Subcutaneous abdominal adipose tissue (tissue), 5 donors: ENCODE results near the gene CLEC9A.
A peak's percentile ranks its signal among the peaks of the same experiment; 100 is the strongest.

Experiments
- H3K27ac ChIP-seq: one replicate; pipeline ENCODE4 v1.7.0; 2013; ENCODE audit warnings: low read depth, mild to moderate bottlenecking, inconsistent platforms, low read length, moderate library complexity
- H3K27me3 ChIP-seq, 5 donors: one replicate each; pipeline ENCODE4 v1.7.0; 2013; ENCODE audit warnings: low read length in 5 of 5, inconsistent platforms in 1 of 5; ENCODE audit not compliant: control insufficient read depth in 5 of 5, insufficient read depth in 4 of 5
- H3K36me3 ChIP-seq, 5 donors: one replicate each; pipeline ENCODE4 v1.7.0; 2013; ENCODE audit warnings: low read length in 5 of 5; ENCODE audit not compliant: control insufficient read depth in 5 of 5, insufficient read depth in 5 of 5
- H3K4me1 ChIP-seq, 5 donors: one replicate each; pipeline ENCODE4 v1.7.0; 2013; ENCODE audit warnings: low read length in 5 of 5, mild to moderate bottlenecking in 3 of 5, moderate library complexity in 1 of 5; ENCODE audit not compliant: control insufficient read depth in 5 of 5, insufficient read depth in 5 of 5
- H3K4me3 ChIP-seq, 5 donors: one replicate each; pipeline ENCODE4 v1.7.0; 2013; ENCODE audit warnings: low read length in 5 of 5, low read depth in 1 of 5
- H3K9ac ChIP-seq, 5 donors: one replicate each; pipeline ENCODE4 v1.7.0; 2013; ENCODE audit warnings: low read length in 5 of 5, mild to moderate bottlenecking in 4 of 5, moderate library complexity in 3 of 5
- H3K9me3 ChIP-seq, 5 donors: one replicate each; pipeline ENCODE4 v1.7.0; 2013; ENCODE audit warnings: low read length in 5 of 5; ENCODE audit not compliant: control insufficient read depth in 5 of 5
- donor health status: healthy.
- donor health status: healthy.
- donor health status: healthy.
- donor health status: healthy.
- donor health status: healthy.

Gene CLEC9A

GRCh38 chr12:10058387-10058786 lies 27.9 kb downstream of the CLEC9A start:
- no peak overlapping the region for H3K9ac ChIP-seq
- no peaks in the 10 kb centered on the region for H3K36me3 ChIP-seq
- H3K27me3 ChIP-seq: no peaks in the 10 kb centered on the region

GRCh38 chr12:10065241-10065640 lies 34.8 kb downstream of the CLEC9A start:
- peaks cover 0 to 36% (median 2%) of the 10 kb centered on the region in 5 donors for H3K4me1 ChIP-seq
- H3K9ac ChIP-seq: no peak overlapping the region
- H3K4me3 ChIP-seq: no peak overlapping the region
- H3K36me3 ChIP-seq: no peaks in the 10 kb centered on the region
- H3K27ac ChIP-seq: no peak overlapping the region
- H3K27me3 ChIP-seq: no peaks in the 10 kb centered on the region
- no peaks in the 10 kb centered on the region for H3K9me3 ChIP-seq

More at GRCh38 chr12:10058387-10058786, 27.9 kb downstream of the CLEC9A start:
- H3K27ac ChIP-seq: no peak overlapping the region
- H3K4me3 ChIP-seq: no peak overlapping the region
- no peaks in the 10 kb centered on the region for H3K9me3 ChIP-seq
- no peaks in the 10 kb centered on the region for H3K4me1 ChIP-seq

- Histone ChIP-seq H3K36me3 (peaks cover 0 to 4% (median 3%) of the 10 kb centered on the region in 5 donors), H3K27me3 (no peaks in the 10 kb centered on the region), H3K9ac (no peak overlapping the region), H3K4me3 (no peak overlapping the region), H3K27ac (peak overlapping the region; percentile 68), H3K4me1 (peaks cover 0 to 36% (median 2%) of the 10 kb centered on the region in 5 donors), H3K9me3 (no peaks in the 10 kb centered on the region)
Observed at GRCh38 chr12:10067264-10067663, 36.8 kb downstream of the CLEC9A start.

GRCh38 chr12:10067942-10068341 lies 37.5 kb downstream of the CLEC9A start:
- H3K4me1 ChIP-seq: peaks cover 0 to 36% (median 2%) of the 10 kb centered on the region in 5 donors
- H3K27ac ChIP-seq: peak overlapping the region; percentile 68
- no peak overlapping the region for H3K4me3 ChIP-seq
- no peaks in the 10 kb centered on the region for H3K27me3 ChIP-seq
- peaks cover 0 to 4% (median 3%) of the 10 kb centered on the region in 5 donors for H3K36me3 ChIP-seq
- no peak overlapping the region for H3K9ac ChIP-seq
- no peaks in the 10 kb centered on the region for H3K9me3 ChIP-seq

- Histone ChIP-seq H3K36me3 (peaks cover 0 to 4% (median 3%) of the 10 kb centered on the region in 5 donors), H3K4me3 (peak overlapping the region in 1 of 5 donors; percentile 4), H3K27me3 (no peaks in the 10 kb centered on the region), H3K4me1 (peaks cover 0 to 36% (median 2%) of the 10 kb centered on the region in 5 donors), H3K9me3 (no peaks in the 10 kb centered on the region), H3K9ac (no peak overlapping the region), H3K27ac (peak overlapping the region; percentile 68)
Observed at GRCh38 chr12:10068644-10069043, 38.2 kb downstream of the CLEC9A start.

GRCh38 chr12:10069099-10069498 lies 38.6 kb downstream of the CLEC9A start:
- Histone ChIP-seq H3K36me3 (peaks cover 0 to 4% (median 3%) of the 10 kb centered on the region in 5 donors), H3K27ac (peak overlapping the region; percentile 68), H3K9ac (no peak overlapping the region), H3K27me3 (no peaks in the 10 kb centered on the region), H3K4me1 (peaks cover 0 to 36% (median 2%) of the 10 kb centered on the region in 5 donors), H3K9me3 (no peaks in the 10 kb centered on the region), H3K4me3 (peak overlapping the region in 1 of 5 donors; percentile 4)

GRCh38 chr12:10069976-10070375 lies 39.5 kb downstream of the CLEC9A start:
- no peak overlapping the region for H3K9ac ChIP-seq

GRCh38 chr12:10070380-10070779 lies 39.9 kb downstream of the CLEC9A start:
- H3K9ac ChIP-seq: no peak overlapping the region
- no peaks in the 10 kb centered on the region for H3K27me3 ChIP-seq
- H3K27ac ChIP-seq: peak overlapping the region; percentile 33
- no peak overlapping the region for H3K4me3 ChIP-seq
- H3K4me1 ChIP-seq: peaks cover 0 to 34% (median 2%) of the 10 kb centered on the region in 5 donors
- H3K9me3 ChIP-seq: no peaks in the 10 kb centered on the region
- peaks cover 0 to 4% (median 3%) of the 10 kb centered on the region in 5 donors for H3K36me3 ChIP-seq

More at GRCh38 chr12:10069976-10070375, 39.5 kb downstream of the CLEC9A start:
- no peak overlapping the region for H3K4me3 ChIP-seq
- H3K4me1 ChIP-seq: peaks cover 0 to 36% (median 2%) of the 10 kb centered on the region in 5 donors
- peak overlapping the region; percentile 33 for H3K27ac ChIP-seq
- no peaks in the 10 kb centered on the region for H3K9me3 ChIP-seq
- peaks cover 0 to 4% (median 3%) of the 10 kb centered on the region in 5 donors for H3K36me3 ChIP-seq
- no peaks in the 10 kb centered on the region for H3K27me3 ChIP-seq

GRCh38 chr12:10072131-10072530 lies 41.6 kb downstream of the CLEC9A start:
- H3K4me1 ChIP-seq: peaks cover 0 to 25% (median 2%) of the 10 kb centered on the region in 5 donors
- H3K27me3 ChIP-seq: no peaks in the 10 kb centered on the region
- no peak overlapping the region for H3K9ac ChIP-seq
- H3K9me3 ChIP-seq: no peaks in the 10 kb centered on the region
- no peak overlapping the region for H3K27ac ChIP-seq
- H3K4me3 ChIP-seq: no peak overlapping the region
- peaks cover 0 to 4% (median 3%) of the 10 kb centered on the region in 5 donors for H3K36me3 ChIP-seq

- Histone ChIP-seq H3K9ac (no peak overlapping the region), H3K4me1 (peaks cover 0 to 21% (median 2%) of the 10 kb centered on the region in 5 donors)
Observed at GRCh38 chr12:10073261-10073660, 42.8 kb downstream of the CLEC9A start.

More at GRCh38 chr12:10073261-10073660, 42.8 kb downstream of the CLEC9A start:
- no peak overlapping the region for H3K4me3 ChIP-seq
- H3K36me3 ChIP-seq: peaks cover 0 to 4% (median 3%) of the 10 kb centered on the region in 5 donors
- no peak overlapping the region for H3K27ac ChIP-seq
- no peaks in the 10 kb centered on the region for H3K9me3 ChIP-seq
- H3K27me3 ChIP-seq: no peaks in the 10 kb centered on the region
